Measurements from ENCODE around the gene UNC13D. TPM values are rescaled to one million over a fixed set of nuclear protein-coding genes. Genes with fewer than 3 reads are reported as not detected.
A peak's percentile ranks its signal among the peaks of the same experiment; 100 is the strongest.

Gene UNC13D
- total RNA-seq, 1 experiment from 2014 or later = 20.2 TPM

DNA sequence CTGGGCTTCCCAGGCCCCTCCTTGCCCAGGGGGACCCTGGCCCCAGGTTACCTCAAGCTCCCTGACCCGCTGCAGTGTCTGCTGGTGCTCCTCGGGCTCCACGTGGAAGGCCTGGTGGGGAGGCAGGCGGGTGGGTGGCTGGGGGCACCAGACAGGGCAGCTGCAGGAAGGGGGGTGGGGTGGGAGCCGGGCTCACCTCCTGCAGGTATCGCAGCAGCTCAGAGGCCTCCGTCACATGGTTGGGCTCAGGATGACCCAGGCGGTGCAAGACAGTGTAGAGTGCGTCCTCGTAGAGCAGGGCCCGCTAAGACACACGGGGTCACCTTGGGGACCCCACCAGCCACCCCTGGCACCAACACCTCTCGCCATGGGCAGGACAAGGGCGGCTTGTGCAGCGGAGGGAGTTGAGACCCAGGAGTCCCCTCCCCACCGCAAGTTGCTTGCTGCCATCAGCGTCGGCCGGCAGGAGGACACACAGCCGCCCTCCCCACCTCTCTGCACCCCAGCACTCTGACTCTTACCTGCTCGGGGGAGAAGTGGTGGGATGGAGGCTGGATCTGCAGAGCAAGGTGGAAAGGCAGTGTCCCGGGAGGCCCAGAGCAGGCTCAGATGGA is 1.1 kb downstream of the UNC13D start:
- no peaks in the 10 kb centered on the region for H3K27me3 ChIP-seq (ENCODE audit: insufficient read depth, low read length)
- H4K20me1 ChIP-seq (ENCODE audit: insufficient read depth) = no peaks in the 10 kb centered on the region
- intact Hi-C loops (cut with micrococcal nuclease) = no loop called here
- H3K4me3 ChIP-seq (replicated peaks in 1 of 2; ENCODE audit: low read depth in 1 of 2, low read length in 2 of 2) = no peak overlapping the region
- no peak for ATAC-seq
- CTCF ChIA-PET = no interaction called here
- peak overlapping the region; percentile 99; the same call in 1 of the 2 replicates for H3K4me2 ChIP-seq (ENCODE audit: low read length)
- H2AFZ ChIP-seq (ENCODE audit: low read depth, low read length, poor library complexity, severe bottlenecking) = no peak overlapping the region
- POLR2A ChIA-PET = no interaction called here
- H3K36me3 ChIP-seq (ENCODE audit: control insufficient read depth in 1 of 2, insufficient read depth in 2 of 2, low read length in 2 of 2) = peaks cover 16% of the 10 kb centered on the region in 2 experiments; a peak in 3 of 4 replicates
- H3K9ac ChIP-seq (ENCODE audit: low read length) = 0 out of 2 replicates have a peak overlapping the region, but pooled peaks have one; percentile 86
- BruUV-seq (replicated peaks) = no TSS peak
- RAD21 ChIA-PET (ENCODE audit: low non-redundant PET in 1 of 2, low total read pairs in 2 of 2, uncharacterized antibody in 2 of 2, unreplicated experiment in 2 of 2) = no interaction called here
- no peaks in the 10 kb centered on the region for H3K79me2 ChIP-seq (ENCODE audit: insufficient read depth, low read length)
- H3K9me3 ChIP-seq (ENCODE audit: control insufficient read depth in 1 of 2, insufficient read depth in 1 of 2, low read depth in 1 of 2, low read length in 2 of 2) = no peaks in the 10 kb centered on the region
- no peak for TF ChIP-seq SIN3A (IDR thresholded peaks at IDR 0.05; ENCODE audit: low read depth)
- TF ChIP-seq, protein P1, sequence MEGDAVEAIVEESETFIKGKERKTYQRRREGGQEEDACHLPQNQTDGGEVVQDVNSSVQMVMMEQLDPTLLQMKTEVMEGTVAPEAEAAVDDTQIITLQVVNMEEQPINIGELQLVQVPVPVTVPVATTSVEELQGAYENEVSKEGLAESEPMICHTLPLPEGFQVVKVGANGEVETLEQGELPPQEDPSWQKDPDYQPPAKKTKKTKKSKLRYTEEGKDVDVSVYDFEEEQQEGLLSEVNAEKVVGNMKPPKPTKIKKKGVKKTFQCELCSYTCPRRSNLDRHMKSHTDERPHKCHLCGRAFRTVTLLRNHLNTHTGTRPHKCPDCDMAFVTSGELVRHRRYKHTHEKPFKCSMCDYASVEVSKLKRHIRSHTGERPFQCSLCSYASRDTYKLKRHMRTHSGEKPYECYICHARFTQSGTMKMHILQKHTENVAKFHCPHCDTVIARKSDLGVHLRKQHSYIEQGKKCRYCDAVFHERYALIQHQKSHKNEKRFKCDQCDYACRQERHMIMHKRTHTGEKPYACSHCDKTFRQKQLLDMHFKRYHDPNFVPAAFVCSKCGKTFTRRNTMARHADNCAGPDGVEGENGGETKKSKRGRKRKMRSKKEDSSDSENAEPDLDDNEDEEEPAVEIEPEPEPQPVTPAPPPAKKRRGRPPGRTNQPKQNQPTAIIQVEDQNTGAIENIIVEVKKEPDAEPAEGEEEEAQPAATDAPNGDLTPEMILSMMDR (IDR thresholded peaks at IDR 0.05 in 2 of 3, conservative IDR thresholded peaks at IDR 0.05 in 1 of 3; ENCODE audit: borderline replicate concordance in 1 of 3, insufficient read depth in 1 of 3, low read depth in 2 of 3, low read length in 2 of 3) = no peak
- DNase-seq (ENCODE audit: low read depth, low spot score) = no peak
- peak overlapping the region; percentile 14; the same call in 1 of the 2 replicates for H3K27ac ChIP-seq (ENCODE audit: low read depth, low read length)
- no peaks in the 10 kb centered on the region for H3K9me2 ChIP-seq (ENCODE audit: insufficient read depth)
- H3K4me1 ChIP-seq (ENCODE audit: control insufficient read depth in 1 of 2, insufficient read depth in 2 of 2, low read length in 2 of 2) = peaks cover 33 to 55% of the 10 kb centered on the region in 2 experiments

DNA sequence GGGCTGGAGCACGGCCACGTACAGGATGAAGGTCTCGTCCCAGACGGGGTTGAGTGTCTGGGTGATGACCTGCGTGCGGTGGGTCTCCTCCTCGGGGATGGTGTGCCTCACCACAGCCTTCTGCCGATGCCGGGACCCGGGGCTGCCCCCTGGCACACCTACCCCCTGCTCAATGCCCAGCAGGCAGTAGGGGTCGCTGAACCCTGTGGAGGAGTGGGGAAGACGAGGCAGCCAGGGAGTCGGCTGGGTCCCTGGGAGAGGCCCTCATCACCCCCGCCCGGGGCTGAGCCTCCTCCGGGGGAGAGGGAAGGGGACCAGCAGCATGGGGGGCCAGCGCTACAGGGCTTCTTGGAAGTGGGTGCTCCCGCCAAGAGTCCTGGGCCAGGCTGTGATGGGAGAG is 1.8 kb downstream of the UNC13D start:
- POLR2A ChIA-PET = no interaction called here
- no peaks in the 10 kb centered on the region for H3K79me2 ChIP-seq (ENCODE audit: insufficient read depth, low read length)
- intact Hi-C loops (cut with micrococcal nuclease) = no loop called here
- no TSS peak for BruUV-seq (replicated peaks)
- H3K27ac ChIP-seq (ENCODE audit: low read depth, low read length) = no peak overlapping the region
- DNase-seq (ENCODE audit: low read depth, low spot score) = no peak
- RAD21 ChIA-PET (ENCODE audit: low non-redundant PET in 1 of 2, low total read pairs in 2 of 2, uncharacterized antibody in 2 of 2, unreplicated experiment in 2 of 2) = no interaction called here
- no peak overlapping the region for H3K4me2 ChIP-seq (ENCODE audit: low read length)
- CTCF ChIA-PET = no interaction called here
- no peaks in the 10 kb centered on the region for H4K20me1 ChIP-seq (ENCODE audit: insufficient read depth)
- peaks cover 33 to 51% of the 10 kb centered on the region in 2 experiments for H3K4me1 ChIP-seq (ENCODE audit: control insufficient read depth in 1 of 2, insufficient read depth in 2 of 2, low read length in 2 of 2)
- ATAC-seq = no peak
- no peaks in the 10 kb centered on the region for H3K9me2 ChIP-seq (ENCODE audit: insufficient read depth)
- H3K9me3 ChIP-seq (ENCODE audit: control insufficient read depth in 1 of 2, insufficient read depth in 1 of 2, low read depth in 1 of 2, low read length in 2 of 2) = no peaks in the 10 kb centered on the region
- H3K4me3 ChIP-seq (replicated peaks in 1 of 2; ENCODE audit: low read depth in 1 of 2, low read length in 2 of 2) = no peak overlapping the region
- H3K9ac ChIP-seq (ENCODE audit: low read length) = no peak overlapping the region
- no peak overlapping the region for H2AFZ ChIP-seq (ENCODE audit: low read depth, low read length, poor library complexity, severe bottlenecking)
- TF ChIP-seq ZNF274 (IDR thresholded peaks at IDR 0.05; ENCODE audit: low read depth, low read length) = no peak
- no peak for TF ChIP-seq YY1 (IDR thresholded peaks at IDR 0.05; ENCODE audit: extremely low read depth, insufficient replicate concordance, low read depth, low read length)
- no peak for TF ChIP-seq EZH2 (IDR thresholded peaks at IDR 0.05)
- TF ChIP-seq POLR2AphosphoS5 (IDR thresholded peaks at IDR 0.05; ENCODE audit: low read depth, low read length) = no peak
- TF ChIP-seq, protein P2, sequence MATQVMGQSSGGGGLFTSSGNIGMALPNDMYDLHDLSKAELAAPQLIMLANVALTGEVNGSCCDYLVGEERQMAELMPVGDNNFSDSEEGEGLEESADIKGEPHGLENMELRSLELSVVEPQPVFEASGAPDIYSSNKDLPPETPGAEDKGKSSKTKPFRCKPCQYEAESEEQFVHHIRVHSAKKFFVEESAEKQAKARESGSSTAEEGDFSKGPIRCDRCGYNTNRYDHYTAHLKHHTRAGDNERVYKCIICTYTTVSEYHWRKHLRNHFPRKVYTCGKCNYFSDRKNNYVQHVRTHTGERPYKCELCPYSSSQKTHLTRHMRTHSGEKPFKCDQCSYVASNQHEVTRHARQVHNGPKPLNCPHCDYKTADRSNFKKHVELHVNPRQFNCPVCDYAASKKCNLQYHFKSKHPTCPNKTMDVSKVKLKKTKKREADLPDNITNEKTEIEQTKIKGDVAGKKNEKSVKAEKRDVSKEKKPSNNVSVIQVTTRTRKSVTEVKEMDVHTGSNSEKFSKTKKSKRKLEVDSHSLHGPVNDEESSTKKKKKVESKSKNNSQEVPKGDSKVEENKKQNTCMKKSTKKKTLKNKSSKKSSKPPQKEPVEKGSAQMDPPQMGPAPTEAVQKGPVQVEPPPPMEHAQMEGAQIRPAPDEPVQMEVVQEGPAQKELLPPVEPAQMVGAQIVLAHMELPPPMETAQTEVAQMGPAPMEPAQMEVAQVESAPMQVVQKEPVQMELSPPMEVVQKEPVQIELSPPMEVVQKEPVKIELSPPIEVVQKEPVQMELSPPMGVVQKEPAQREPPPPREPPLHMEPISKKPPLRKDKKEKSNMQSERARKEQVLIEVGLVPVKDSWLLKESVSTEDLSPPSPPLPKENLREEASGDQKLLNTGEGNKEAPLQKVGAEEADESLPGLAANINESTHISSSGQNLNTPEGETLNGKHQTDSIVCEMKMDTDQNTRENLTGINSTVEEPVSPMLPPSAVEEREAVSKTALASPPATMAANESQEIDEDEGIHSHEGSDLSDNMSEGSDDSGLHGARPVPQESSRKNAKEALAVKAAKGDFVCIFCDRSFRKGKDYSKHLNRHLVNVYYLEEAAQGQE (IDR thresholded peaks at IDR 0.05; ENCODE audit: low read depth) = no peak
- TF ChIP-seq, protein P3, sequence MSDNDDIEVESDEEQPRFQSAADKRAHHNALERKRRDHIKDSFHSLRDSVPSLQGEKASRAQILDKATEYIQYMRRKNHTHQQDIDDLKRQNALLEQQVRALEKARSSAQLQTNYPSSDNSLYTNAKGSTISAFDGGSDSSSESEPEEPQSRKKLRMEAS (IDR thresholded peaks at IDR 0.05) = no peak
- no peak for TF ChIP-seq SIN3A (IDR thresholded peaks at IDR 0.05; ENCODE audit: low read depth)
- no peak for TF ChIP-seq TCF7L2 (IDR thresholded peaks at IDR 0.05; ENCODE audit: borderline replicate concordance, extremely low read depth, insufficient read depth, insufficient read length)
- no peak for TF ChIP-seq ELF1 (IDR thresholded peaks at IDR 0.05; ENCODE audit: borderline replicate concordance, low read depth)
- no peak for TF ChIP-seq FOSL1 (IDR thresholded peaks at IDR 0.05; ENCODE audit: low read depth)
- TF ChIP-seq CEBPB (IDR thresholded peaks at IDR 0.05; ENCODE audit: low read depth) = no peak
- TF ChIP-seq, protein P4, sequence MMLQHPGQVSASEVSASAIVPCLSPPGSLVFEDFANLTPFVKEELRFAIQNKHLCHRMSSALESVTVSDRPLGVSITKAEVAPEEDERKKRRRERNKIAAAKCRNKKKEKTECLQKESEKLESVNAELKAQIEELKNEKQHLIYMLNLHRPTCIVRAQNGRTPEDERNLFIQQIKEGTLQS (IDR thresholded peaks at IDR 0.05) = no peak
- TF ChIP-seq EGR1 (IDR thresholded peaks at IDR 0.05; ENCODE audit: low read depth) = no peak
- no peaks in the 10 kb centered on the region for H3K27me3 ChIP-seq (ENCODE audit: insufficient read depth, low read length)
- H3K36me3 ChIP-seq (ENCODE audit: control insufficient read depth in 1 of 2, insufficient read depth in 2 of 2, low read length in 2 of 2) = peaks cover 10% of the 10 kb centered on the region in 2 experiments; a peak in 3 of 4 replicates
